Measurements from ENCODE around the gene PREB. TPM values are rescaled to one million over a fixed set of nuclear protein-coding genes. Genes with fewer than 3 reads are reported as not detected.

PREB gene
- total RNA-seq, 2 donors from 2014 or later, result 50.5 to 53.5 TPM

DNA sequence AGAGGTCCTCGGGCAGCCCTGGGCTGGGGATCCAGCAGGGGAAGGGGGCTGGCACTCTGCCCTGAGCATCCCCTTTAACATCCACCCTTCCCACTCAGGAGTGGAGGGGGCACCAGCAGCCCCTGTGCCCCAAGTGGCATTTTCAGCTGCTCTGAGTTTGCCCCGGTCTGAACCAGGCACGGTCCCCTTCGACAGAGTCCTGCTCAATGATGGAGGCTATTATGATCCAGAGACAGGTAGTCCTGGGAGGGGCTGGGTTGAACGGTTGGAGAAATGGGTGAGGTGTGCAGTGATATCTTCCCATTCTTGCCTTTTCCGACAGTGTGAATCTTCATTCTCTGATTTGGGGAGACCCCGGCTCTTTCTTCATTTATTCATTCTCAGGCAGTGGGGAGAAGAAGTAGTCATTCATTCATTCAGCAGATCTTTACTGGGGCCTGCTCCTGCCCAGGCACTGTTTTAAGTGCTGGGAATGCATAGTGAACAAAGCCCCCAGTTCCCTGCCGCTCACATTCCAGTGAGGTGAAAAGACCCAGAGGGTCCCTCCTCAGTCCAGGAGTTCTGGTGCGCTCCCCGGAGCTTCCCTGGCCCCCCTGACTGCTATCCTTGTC is 49.3 kb downstream of the PREB start:
- no peak for DNase-seq
- 47 to 65% methylated on average over 3 to 9 of the region's 10 CpGs for WGBS, 2 experiments (ENCODE audit: insufficient coverage in 1 of 2, insufficient read length in 1 of 2)

DNA sequence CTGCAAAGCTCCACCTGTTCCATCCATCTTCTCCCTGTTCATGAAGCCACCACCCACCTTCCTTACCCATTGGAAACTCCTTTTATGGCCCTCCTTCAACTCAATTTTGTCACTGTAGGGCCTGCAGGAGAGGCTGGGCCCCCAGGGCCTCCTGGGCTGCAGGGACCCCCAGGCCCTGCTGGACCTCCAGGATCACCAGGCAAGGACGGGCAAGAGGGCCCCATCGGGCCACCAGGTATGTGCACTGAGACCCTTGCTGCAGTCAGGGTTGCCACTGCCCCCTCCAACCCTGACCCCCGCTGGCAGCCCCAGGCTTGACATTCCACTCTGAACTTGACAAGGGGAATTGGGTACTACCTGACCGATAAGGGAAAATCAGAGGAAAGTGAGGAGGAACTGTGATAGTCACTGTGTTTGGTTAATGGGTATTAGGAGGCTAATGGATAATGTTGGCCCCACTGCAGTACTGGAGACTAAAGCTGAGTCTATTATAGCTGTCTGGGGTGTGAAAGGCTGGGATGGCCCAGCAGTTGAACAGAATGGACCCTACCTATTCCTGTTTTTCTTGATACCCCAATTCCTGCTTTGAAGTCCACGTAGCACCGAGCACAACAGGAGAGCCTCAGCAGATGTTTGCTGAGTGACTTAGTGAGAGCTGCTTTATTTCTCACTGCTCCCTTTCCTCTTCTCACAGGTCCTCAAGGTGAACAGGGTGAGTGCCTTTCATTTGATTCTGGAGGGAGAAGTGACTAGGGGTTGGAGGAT is 50.0 kb downstream of the PREB start:
- no peaks in the 10 kb centered on the region for H3K36me3 ChIP-seq (ENCODE audit: control insufficient read depth, insufficient read depth, low read length)
- no peaks in the 10 kb centered on the region for H3K4me1 ChIP-seq (ENCODE audit: control insufficient read depth, insufficient read depth, low read length)
- no peak for DNase-seq
- WGBS, 2 experiments (ENCODE audit: insufficient coverage in 1 of 2, insufficient read length in 1 of 2), result 76 to 89% methylated on average over 5 to 6 of the region's 6 CpGs
- H3K27ac ChIP-seq (ENCODE audit: low read depth, low read length), result no peak overlapping the region
- H3K9me3 ChIP-seq (ENCODE audit: control insufficient read depth, low read length), result no peaks in the 10 kb centered on the region
- H3K4me1 Mint-ChIP-seq, result peaks cover 9% of the 10 kb centered on the region
- no peak overlapping the region for H3K27ac Mint-ChIP-seq
- peaks cover 26% of the 10 kb centered on the region for H3K27me3 ChIP-seq (ENCODE audit: control insufficient read depth, insufficient read depth, low read length, poor library complexity, severe bottlenecking)
- H3K27me3 Mint-ChIP-seq (ENCODE audit: insufficient read depth), result peaks cover 26% of the 10 kb centered on the region
- H3K4me3 Mint-ChIP-seq, result no peak overlapping the region
- no peak overlapping the region for H3K9ac ChIP-seq (ENCODE audit: extremely low read depth, low read length, poor library complexity, severe bottlenecking)
- no peak overlapping the region for H3K4me3 ChIP-seq (ENCODE audit: low read length)
- no peak for TF ChIP-seq CTCF (conservative IDR thresholded peaks at IDR 0.05)
- no peaks in the 10 kb centered on the region for H3K36me3 Mint-ChIP-seq (ENCODE audit: low read depth)
- H3K9me3 Mint-ChIP-seq, result no peaks in the 10 kb centered on the region

More for the DNA sequence above, 49.3 kb downstream of the PREB start:
- no peaks in the 10 kb centered on the region for H3K4me1 ChIP-seq (ENCODE audit: control insufficient read depth, insufficient read depth, low read length)
- no peaks in the 10 kb centered on the region for H3K9me3 ChIP-seq (ENCODE audit: control insufficient read depth, low read length)
- H3K4me3 Mint-ChIP-seq, result peak overlapping the region; percentile 58
- H3K9me3 Mint-ChIP-seq, result no peaks in the 10 kb centered on the region
- no peaks in the 10 kb centered on the region for H3K36me3 ChIP-seq (ENCODE audit: control insufficient read depth, insufficient read depth, low read length)
- H3K4me3 ChIP-seq (ENCODE audit: low read length), result peak overlapping the region; percentile 81
- TF ChIP-seq CTCF (conservative IDR thresholded peaks at IDR 0.05), result no peak
- H3K27me3 Mint-ChIP-seq (ENCODE audit: insufficient read depth), result peaks cover 28% of the 10 kb centered on the region
- no peak overlapping the region for H3K27ac Mint-ChIP-seq
- H3K27me3 ChIP-seq (ENCODE audit: control insufficient read depth, insufficient read depth, low read length, poor library complexity, severe bottlenecking), result peaks cover 26% of the 10 kb centered on the region
- no peak overlapping the region for H3K9ac ChIP-seq (ENCODE audit: extremely low read depth, low read length, poor library complexity, severe bottlenecking)
- peaks cover 9% of the 10 kb centered on the region for H3K4me1 Mint-ChIP-seq
- no peak overlapping the region for H3K27ac ChIP-seq (ENCODE audit: low read depth, low read length)
- no peaks in the 10 kb centered on the region for H3K36me3 Mint-ChIP-seq (ENCODE audit: low read depth)

- H3K9me3 Mint-ChIP-seq, result no peaks in the 10 kb centered on the region
- no peak overlapping the region for H3K4me3 Mint-ChIP-seq
- Histone ChIP-seq H3K9ac (ENCODE audit: extremely low read depth, low read length, poor library complexity, severe bottlenecking) (no peak overlapping the region), H3K27me3 (ENCODE audit: control insufficient read depth, insufficient read depth, low read length, poor library complexity, severe bottlenecking) (peaks cover 21% of the 10 kb centered on the region), H3K36me3 (ENCODE audit: control insufficient read depth, insufficient read depth, low read length) (no peaks in the 10 kb centered on the region), H3K4me3 (ENCODE audit: low read length) (no peak overlapping the region), H3K27ac (ENCODE audit: low read depth, low read length) (no peak overlapping the region), H3K4me1 (ENCODE audit: control insufficient read depth, insufficient read depth, low read length) (no peaks in the 10 kb centered on the region), H3K9me3 (ENCODE audit: control insufficient read depth, low read length) (no peaks in the 10 kb centered on the region)
- WGBS, 2 experiments (ENCODE audit: insufficient coverage in 1 of 2, insufficient read length in 1 of 2), result 89 to 94% methylated on average over 17 to 20 of the region's 20 CpGs
- peaks cover 24% of the 10 kb centered on the region for H3K27me3 Mint-ChIP-seq (ENCODE audit: insufficient read depth)
- no peak overlapping the region for H3K27ac Mint-ChIP-seq
- no peak for TF ChIP-seq CTCF (conservative IDR thresholded peaks at IDR 0.05)
- no peak for DNase-seq
- peaks cover 10% of the 10 kb centered on the region for H3K4me1 Mint-ChIP-seq
- no peaks in the 10 kb centered on the region for H3K36me3 Mint-ChIP-seq (ENCODE audit: low read depth)
Observed at GRCh38 chr2:27083410-27084296, 50.8 kb downstream of the PREB start.
